Astrocyte (in vitro differentiated cells and primary cell): ENCODE results near the gene PALB2.

Experiments
- CTCF ChIP-seq: IDR thresholded peaks from 2 replicates; pipeline ENCODE4 v1.5.1; 2011; ENCODE audit warnings: low read depth, mild to moderate bottlenecking, inconsistent platforms, low read length, moderate library complexity; ENCODE audit not compliant: insufficient read depth
- EZH2 ChIP-seq: IDR thresholded peaks from 2 replicates; pipeline ENCODE4 v1.6.1; 2012; ENCODE audit warnings: mild to moderate bottlenecking, low read length, inconsistent platforms; ENCODE audit not compliant: insufficient read depth

GRCh38 chr16:23557779-23558702, 83.1 kb downstream of the PALB2 start:
- TF ChIP-seq EZH2 (no peak), CTCF (no peak)
